Keratinocyte (primary cell): ENCODE measurements around the gene SCNN1A. TPM values are rescaled to one million over a fixed set of nuclear protein-coding genes. Genes with fewer than 3 reads are reported as not detected.

ENCODE experiments used
- DNase-seq: peaks from one replicate; pipeline ENCODE4 v3.0.0-alpha.2; 2011; ENCODE audit warnings: low read depth, missing footprints, low spot score
- FAIRE-seq: peaks from 2 replicates; lab custom pipeline; 2011; peaks lifted over from hg19 to GRCh38; lab: Jason Lieb, UNC
- H2AFZ ChIP-seq: 2 replicates; pipeline ENCODE4 v1.6.0; 2012; ENCODE audit warnings: low read length, control low read depth, inconsistent platforms; ENCODE audit not compliant: control insufficient read depth
- H3K27ac ChIP-seq: 2 replicates; pipeline ENCODE4 v1.5.1; 2011; ENCODE audit warnings: low read length; ENCODE audit not compliant: control insufficient read depth, insufficient read depth
- H3K27me3 ChIP-seq: 3 replicates; pipeline ENCODE4 v1.6.0; 2011; ENCODE audit warnings: low read length; ENCODE audit not compliant: control insufficient read depth, insufficient read depth; ENCODE audit errors: extremely low read depth
- H3K36me3 ChIP-seq, 2 experiments: 2 replicates in 1 of 2; 3 replicates in 1 of 2; pipeline ENCODE4 v1.5.1; 2011; ENCODE audit warnings: low read length in 2 of 2, mild to moderate bottlenecking in 1 of 2; ENCODE audit not compliant: control insufficient read depth in 2 of 2, insufficient read depth in 2 of 2; ENCODE audit errors: extremely low read depth in 1 of 2
- H3K4me1 ChIP-seq: 3 replicates; pipeline ENCODE4 v1.5.1; 2011; ENCODE audit warnings: low read length; ENCODE audit not compliant: control insufficient read depth, insufficient read depth; ENCODE audit errors: extremely low read depth
- H3K4me2 ChIP-seq: 3 replicates; pipeline ENCODE4 v1.6.0; 2011; ENCODE audit warnings: low read depth, low read length; ENCODE audit not compliant: control insufficient read depth, insufficient read depth; ENCODE audit errors: extremely low read depth
- H3K4me3 ChIP-seq, 3 experiments: fragments of 200-600 bp in 1 of 3; sonication (generic) in 1 of 3; 2 replicates in 2 of 3; 3 replicates in 1 of 3; pipeline ENCODE4 v1.5.1; 2011 to 2016; ENCODE audit warnings: low read length in 3 of 3, mild to moderate bottlenecking in 3 of 3, control low read depth in 2 of 3, inconsistent platforms in 1 of 3, low read depth in 1 of 3, mixed read lengths in 1 of 3, mixed run types in 1 of 3, moderate library complexity in 1 of 3; ENCODE audit not compliant: control insufficient read depth in 2 of 3, insufficient read depth in 2 of 3; ENCODE audit errors: extremely low read depth in 1 of 3
- H3K79me2 ChIP-seq: 2 replicates; pipeline ENCODE4 v1.6.0; 2012; ENCODE audit warnings: low read length; ENCODE audit not compliant: control insufficient read depth, insufficient read depth
- H3K9ac ChIP-seq: 3 replicates; pipeline ENCODE4 v1.6.0; 2011; ENCODE audit warnings: low read length; ENCODE audit not compliant: control insufficient read depth, insufficient read depth; ENCODE audit errors: extremely low read depth
- H3K9me1 ChIP-seq: 3 replicates; pipeline ENCODE4 v1.6.0; 2011; ENCODE audit warnings: low read length; ENCODE audit not compliant: control insufficient read depth, insufficient read depth; ENCODE audit errors: extremely low read depth
- H3K9me3 ChIP-seq: 2 replicates; pipeline ENCODE4 v1.5.1; 2012; ENCODE audit warnings: low read depth, low read length; ENCODE audit not compliant: control insufficient read depth
- H4K20me1 ChIP-seq: 3 replicates; pipeline ENCODE4 v1.6.0; 2011; ENCODE audit warnings: low read length; ENCODE audit not compliant: control insufficient read depth, insufficient read depth; ENCODE audit errors: extremely low read depth
- EZH2 ChIP-seq: IDR thresholded peaks from one replicate; pipeline ENCODE4 v1.6.1; 2012; ENCODE audit warnings: inconsistent platforms, mild to moderate bottlenecking, low read length, moderate library complexity
- dilution Hi-C: fragments of 300-500 bp; cut with MboI; formaldehyde crosslinking; loops from one replicate; pipeline ENCODE4 v1.7.0; 2020; ENCODE audit warnings: low sequenced_read_pairs; ENCODE audit not compliant: extremely low pct_ligation_motif_present
- polyA plus RNA-seq, 5 experiments: library from polyadenylated mRNA; depleted of rRNA in 3 of 5; stranded (reverse) in 3 of 5; stranded (forward) in 1 of 5; unstranded in 1 of 5; fragments of >200 nt; gene quantifications; 1 replicate in 1 of 5; 2 replicates in 3 of 5; 3 replicates in 1 of 5; pipeline versions ENCODE4 v1.2.1 to v1.2.3, GENCODE V29; 2011 to 2012; ENCODE audit warnings: missing spikeins in 2 of 5, low read depth in 1 of 5, low replicate concordance in 1 of 5
- TF ChIP-seq, protein P1 (sequence below), 3 experiments: IDR thresholded peaks in 1 of 3; conservative IDR thresholded peaks in 1 of 3; optimal IDR thresholded peaks in 1 of 3; 2 replicates in 2 of 3; 3 replicates in 1 of 3; pipeline versions ENCODE3 to v1.5.1; 2011; ENCODE audit warnings: low read length in 3 of 3, mild to moderate bottlenecking in 3 of 3, moderate library complexity in 2 of 3, control low read depth in 1 of 3, inconsistent platforms in 1 of 3; ENCODE audit not compliant: insufficient read depth in 2 of 3; ENCODE audit errors: extremely low read depth in 1 of 3

Gene SCNN1A
- polyA plus RNA-seq, 1 donor (not counting 4 experiments of a cell fraction or from before 2014, with no cell fraction given), result 11.1 TPM

DNA sequence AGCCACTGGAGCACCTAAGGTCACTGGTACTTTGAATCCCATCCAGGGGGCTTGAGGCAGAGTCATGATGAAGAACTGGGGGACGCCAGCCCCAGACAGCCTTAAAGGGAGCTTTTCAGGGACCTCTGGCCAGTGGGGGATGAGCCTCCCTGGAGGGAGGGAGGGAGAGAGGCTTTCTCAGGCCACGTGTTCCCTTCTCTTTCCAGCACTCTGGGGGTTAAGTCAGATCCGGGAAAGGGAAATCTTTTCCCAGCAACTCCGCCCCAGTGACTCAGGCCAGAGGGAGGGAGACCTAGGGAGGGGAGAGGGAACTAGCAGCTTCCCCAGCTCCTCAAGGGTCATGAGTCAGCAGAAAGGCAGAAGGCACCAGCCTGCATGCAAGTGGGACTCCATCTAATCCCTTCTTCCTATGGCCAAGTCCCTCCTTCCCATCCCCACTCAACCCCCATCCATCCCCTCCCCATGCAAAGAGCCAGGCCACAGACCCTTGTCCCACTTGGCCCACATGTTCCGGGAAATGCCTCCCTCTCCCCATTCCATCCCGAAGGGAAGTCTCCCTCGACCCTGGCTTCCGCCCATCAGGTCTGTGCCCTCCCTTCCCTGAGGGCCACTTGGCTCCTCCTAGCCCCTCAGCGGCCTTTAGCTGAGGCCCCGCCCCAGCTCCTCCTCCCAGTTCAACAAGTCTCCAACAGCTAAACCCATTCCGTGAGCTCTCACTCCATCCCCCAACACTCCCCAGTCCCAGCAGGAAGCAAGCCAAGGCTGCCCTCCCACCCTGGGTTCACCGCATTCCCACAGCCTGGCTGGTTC, 39.1 kb downstream of the SCNN1A start:
- no peaks in the 10 kb centered on the region for H3K9me1 ChIP-seq
- FAIRE-seq, result peak; percentile 89
- H4K20me1 ChIP-seq, result peaks cover 6% of the 10 kb centered on the region
- dilution Hi-C loops, result no loop called here
- DNase-seq, result peak; percentile 97
- no peak overlapping the region for H2AFZ ChIP-seq
- H3K27me3 ChIP-seq, result no peaks in the 10 kb centered on the region
- H3K79me2 ChIP-seq, result peaks cover 62% of the 10 kb centered on the region
- H3K36me3 ChIP-seq, result peaks cover 12 to 36% of the 10 kb centered on the region in 2 experiments
- peaks cover 72% of the 10 kb centered on the region for H3K4me1 ChIP-seq
- TF ChIP-seq, protein P1, sequence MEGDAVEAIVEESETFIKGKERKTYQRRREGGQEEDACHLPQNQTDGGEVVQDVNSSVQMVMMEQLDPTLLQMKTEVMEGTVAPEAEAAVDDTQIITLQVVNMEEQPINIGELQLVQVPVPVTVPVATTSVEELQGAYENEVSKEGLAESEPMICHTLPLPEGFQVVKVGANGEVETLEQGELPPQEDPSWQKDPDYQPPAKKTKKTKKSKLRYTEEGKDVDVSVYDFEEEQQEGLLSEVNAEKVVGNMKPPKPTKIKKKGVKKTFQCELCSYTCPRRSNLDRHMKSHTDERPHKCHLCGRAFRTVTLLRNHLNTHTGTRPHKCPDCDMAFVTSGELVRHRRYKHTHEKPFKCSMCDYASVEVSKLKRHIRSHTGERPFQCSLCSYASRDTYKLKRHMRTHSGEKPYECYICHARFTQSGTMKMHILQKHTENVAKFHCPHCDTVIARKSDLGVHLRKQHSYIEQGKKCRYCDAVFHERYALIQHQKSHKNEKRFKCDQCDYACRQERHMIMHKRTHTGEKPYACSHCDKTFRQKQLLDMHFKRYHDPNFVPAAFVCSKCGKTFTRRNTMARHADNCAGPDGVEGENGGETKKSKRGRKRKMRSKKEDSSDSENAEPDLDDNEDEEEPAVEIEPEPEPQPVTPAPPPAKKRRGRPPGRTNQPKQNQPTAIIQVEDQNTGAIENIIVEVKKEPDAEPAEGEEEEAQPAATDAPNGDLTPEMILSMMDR (optimal IDR thresholded peaks at IDR 0.05 in 1 of 3, IDR thresholded peaks at IDR 0.05 in 1 of 3, conservative IDR thresholded peaks at IDR 0.05 in 1 of 3; ENCODE audit: extremely low read depth in 1 of 3, insufficient read depth in 2 of 3, low read length in 3 of 3), result no peak
- TF ChIP-seq EZH2, result no peak
- H3K4me2 ChIP-seq, result peak overlapping the region; percentile 88
- H3K4me3 ChIP-seq, result peak overlapping the region; percentile 12 to 57 (median 53)
- H3K9ac ChIP-seq, result peak overlapping the region; percentile 91
- H3K9me3 ChIP-seq, result no peaks in the 10 kb centered on the region
- peak overlapping the region; percentile 98 for H3K27ac ChIP-seq

DNA sequence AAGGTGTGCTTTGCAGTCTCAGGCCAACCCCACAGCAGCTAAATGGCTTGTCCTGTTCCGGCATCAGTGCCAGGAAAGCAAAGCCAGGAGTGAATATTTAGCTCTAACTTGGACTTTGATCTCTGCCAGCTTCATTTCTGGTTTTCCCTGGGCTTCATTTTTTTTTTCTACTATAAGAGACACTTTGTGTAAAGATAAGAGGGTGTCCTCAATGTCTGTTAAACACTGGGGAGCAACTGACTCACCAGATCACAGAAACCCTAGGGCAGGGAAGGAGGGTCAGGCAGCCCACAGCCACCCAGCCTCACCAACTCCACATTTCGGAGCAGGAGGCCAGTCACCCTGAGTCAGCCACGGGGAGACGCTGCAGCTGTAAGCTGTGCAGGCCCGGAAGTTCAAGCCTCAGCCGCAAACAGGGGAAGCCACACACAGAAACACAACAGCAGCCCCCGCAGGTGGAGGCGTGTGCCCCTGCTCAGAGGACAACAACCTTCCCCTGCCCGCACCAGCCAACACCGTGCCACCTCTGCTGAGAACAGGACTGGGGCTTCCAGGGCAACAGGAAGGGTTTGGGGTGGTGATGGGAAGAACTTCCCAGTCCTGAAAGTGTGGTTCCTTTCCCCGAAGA, 39.8 kb downstream of the SCNN1A start:
- Histone ChIP-seq H3K79me2 (peaks cover 62% of the 10 kb centered on the region), H2AFZ (no peak overlapping the region), H3K4me3 (peak overlapping the region; percentile 0 to 57 (median 53)), H3K9me1 (no peaks in the 10 kb centered on the region), H3K9me3 (no peaks in the 10 kb centered on the region), H3K4me2 (peak overlapping the region; percentile 88), H3K9ac (peak overlapping the region; percentile 91), H3K36me3 (peaks cover 19 to 43% of the 10 kb centered on the region in 2 experiments), H3K4me1 (peaks cover 72% of the 10 kb centered on the region), H4K20me1 (peaks cover 6% of the 10 kb centered on the region), H3K27ac (peak overlapping the region; percentile 98), H3K27me3 (no peaks in the 10 kb centered on the region)
- TF ChIP-seq, protein P1 (optimal IDR thresholded peaks at IDR 0.05 in 1 of 3, IDR thresholded peaks at IDR 0.05 in 1 of 3, conservative IDR thresholded peaks at IDR 0.05 in 1 of 3; ENCODE audit: extremely low read depth in 1 of 3, insufficient read depth in 2 of 3, low read length in 3 of 3), result peak in 2 of 3 experiments; percentile 64 to 67
- TF ChIP-seq EZH2, result no peak
- dilution Hi-C loops, result no loop called here
- no peak for DNase-seq
- peak; percentile 55 for FAIRE-seq
